Uterus (tissue), 2 donors: ENCODE data around the gene GFPT2.

Experiments
- POLR2A ChIP-seq, 2 donors: fragments of 450-650 bp; IDR thresholded peaks; one replicate each; pipeline ENCODE4 v1.6.1; 2016; ENCODE audit warnings: antibody characterized with exemption in 2 of 2, mild to moderate bottlenecking in 1 of 2, moderate library complexity in 1 of 2
- TF ChIP-seq, protein P1 (sequence below), 4 experiments: fragments of 200-600 bp in 2 of 4; fragments of 450-650 bp in 2 of 4; sonication (generic) in 2 of 4; IDR thresholded peaks; one replicate each; pipeline ENCODE4 v1.5.1; 2016 to 2019; ENCODE audit warnings: antibody characterized with exemption in 4 of 4, mild to moderate bottlenecking in 2 of 4, moderate library complexity in 1 of 4

DNA sequence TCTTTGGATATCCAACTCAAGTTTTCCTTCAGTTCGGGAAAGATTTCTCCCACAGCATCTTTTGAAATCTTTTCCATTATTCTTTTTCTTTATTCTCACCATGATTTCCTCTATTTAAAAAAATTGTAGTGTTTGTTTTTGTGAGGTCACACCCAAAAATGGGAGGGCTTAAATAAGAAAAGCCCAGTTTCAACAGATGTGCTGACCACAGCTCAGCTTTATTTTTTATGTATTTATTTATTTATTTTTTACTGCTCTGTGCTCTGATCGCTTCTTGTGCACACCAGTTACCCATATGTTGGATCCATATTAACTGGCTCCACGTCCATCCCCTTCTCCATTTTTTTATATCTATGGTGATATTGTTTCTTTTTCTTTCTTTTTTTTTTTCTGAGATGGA lies 20.3 kb downstream of the GFPT2 start:
- TF ChIP-seq, protein P1, sequence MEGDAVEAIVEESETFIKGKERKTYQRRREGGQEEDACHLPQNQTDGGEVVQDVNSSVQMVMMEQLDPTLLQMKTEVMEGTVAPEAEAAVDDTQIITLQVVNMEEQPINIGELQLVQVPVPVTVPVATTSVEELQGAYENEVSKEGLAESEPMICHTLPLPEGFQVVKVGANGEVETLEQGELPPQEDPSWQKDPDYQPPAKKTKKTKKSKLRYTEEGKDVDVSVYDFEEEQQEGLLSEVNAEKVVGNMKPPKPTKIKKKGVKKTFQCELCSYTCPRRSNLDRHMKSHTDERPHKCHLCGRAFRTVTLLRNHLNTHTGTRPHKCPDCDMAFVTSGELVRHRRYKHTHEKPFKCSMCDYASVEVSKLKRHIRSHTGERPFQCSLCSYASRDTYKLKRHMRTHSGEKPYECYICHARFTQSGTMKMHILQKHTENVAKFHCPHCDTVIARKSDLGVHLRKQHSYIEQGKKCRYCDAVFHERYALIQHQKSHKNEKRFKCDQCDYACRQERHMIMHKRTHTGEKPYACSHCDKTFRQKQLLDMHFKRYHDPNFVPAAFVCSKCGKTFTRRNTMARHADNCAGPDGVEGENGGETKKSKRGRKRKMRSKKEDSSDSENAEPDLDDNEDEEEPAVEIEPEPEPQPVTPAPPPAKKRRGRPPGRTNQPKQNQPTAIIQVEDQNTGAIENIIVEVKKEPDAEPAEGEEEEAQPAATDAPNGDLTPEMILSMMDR (IDR thresholded peaks at IDR 0.05) = no peak
- no peak for TF ChIP-seq POLR2A (IDR thresholded peaks at IDR 0.05)
